ENCODE results near the gene C17orf50.

GRCh38 chr17:35716173-35716572 lies 44.5 kb upstream of the C17orf50 start:
- TF ChIP-seq CTCF (IDR thresholded peaks at IDR 0.05 in 2 of 3, conservative IDR thresholded peaks at IDR 0.05 in 1 of 3; ENCODE audit: borderline replicate concordance in 1 of 3, insufficient read depth in 1 of 3, low read depth in 2 of 3, low read length in 2 of 3) (no peak), POLR2AphosphoS5 (IDR thresholded peaks at IDR 0.05; ENCODE audit: low read depth, low read length) (no peak), EZH2 (IDR thresholded peaks at IDR 0.05) (no peak), YY1 (IDR thresholded peaks at IDR 0.05; ENCODE audit: extremely low read depth, insufficient replicate concordance, low read depth, low read length) (no peak), POLR2A (IDR thresholded peaks at IDR 0.05; ENCODE audit: borderline replicate concordance, extremely low read depth, insufficient read depth, insufficient read length) (no peak), FOSL1 (IDR thresholded peaks at IDR 0.05; ENCODE audit: low read depth) (no peak), EZH2phosphoT487 (IDR thresholded peaks at IDR 0.05; ENCODE audit: borderline replicate concordance) (no peak), SIN3A (IDR thresholded peaks at IDR 0.05; ENCODE audit: low read depth) (no peak), ZFX (IDR thresholded peaks at IDR 0.05) (no peak), RAD21 (IDR thresholded peaks at IDR 0.05; ENCODE audit: low read depth) (no peak), EGR1 (IDR thresholded peaks at IDR 0.05; ENCODE audit: low read depth) (no peak), ZNF274 (IDR thresholded peaks at IDR 0.05; ENCODE audit: low read depth, low read length) (no peak), ZBTB33 (IDR thresholded peaks at IDR 0.05; ENCODE audit: extremely low read depth, insufficient replicate concordance, low read length) (no peak), JUND (IDR thresholded peaks at IDR 0.05) (no peak)

Measured in HCT116 (cell line).